IMR-90 (cell line): Measurements from ENCODE around the gene WDR37. TPM values are rescaled to one million over a fixed set of nuclear protein-coding genes. Genes with fewer than 3 reads are reported as not detected.

Experiments
- ATAC-seq: fragments of 200-7000 bp; cut with Tn5 transposase; 2 replicates; pipeline ENCODE4 v1.9.1; 2020; ENCODE audit warnings: low read depth, mild to moderate bottlenecking, moderate library complexity
- BruUV-seq: library from RNA; stranded (reverse); fragments of 400-500 nt; replicated peaks from 2 replicates; lab custom pipeline; 2021; lab: Mats Ljungman, UMichigan
- CTCF ChIA-PET: fragments of 300-600 bp; formaldehyde crosslinking; extraction: SDS; loops from one replicate; lab custom pipeline; 2021; ENCODE audit warnings: antibody characterized with exemption; lab: Yijun Ruan, JAX
- POLR2A ChIA-PET: fragments of 300-600 bp; sonication (Branson Sonifier 250); formaldehyde crosslinking; loops from one replicate; lab custom pipeline; 2022; ENCODE audit warnings: antibody characterized with exemption; ENCODE audit not compliant: unreplicated experiment; lab: Charles Lee
- DNase-seq: peaks from one replicate; pipeline ENCODE4 v3.0.0; 2013
- H2AFZ ChIP-seq: replicated peaks from 2 replicates; pipeline ENCODE3; 2013; ENCODE audit warnings: low read length, mild to moderate bottlenecking; ENCODE audit not compliant: poor library complexity
- H2AK5ac ChIP-seq: 2 replicates; pipeline ENCODE4 v1.6.1; 2013; ENCODE audit warnings: low read depth, low read length, inconsistent platforms
- H2AK9ac ChIP-seq: replicated peaks from 2 replicates; pipeline ENCODE3; 2013; ENCODE audit warnings: mild to moderate bottlenecking, low read depth, low read length, moderate library complexity; ENCODE audit not compliant: poor library complexity
- H2BK120ac ChIP-seq: 2 replicates; pipeline ENCODE4 v1.6.1; 2013; ENCODE audit warnings: low read depth, low read length, inconsistent platforms
- H2BK15ac ChIP-seq: 3 replicates; pipeline ENCODE4 v1.6.1; 2013; ENCODE audit warnings: low read depth, low read length, inconsistent platforms
- H2BK20ac ChIP-seq: 2 replicates; pipeline ENCODE4 v1.6.1; 2013; ENCODE audit warnings: low read depth, mild to moderate bottlenecking, inconsistent platforms, low read length, moderate library complexity
- H2BK5ac ChIP-seq: 2 replicates; pipeline ENCODE4 v1.6.1; 2013; ENCODE audit warnings: mild to moderate bottlenecking, low read depth, low read length, inconsistent platforms; ENCODE audit not compliant: poor library complexity, severe bottlenecking
- H3K14ac ChIP-seq: replicated peaks from 2 replicates; pipeline ENCODE4 v1.6.1; 2013; ENCODE audit warnings: low read depth, low read length, inconsistent platforms
- H3K18ac ChIP-seq: 2 replicates; pipeline ENCODE4 v1.6.1; 2013; ENCODE audit warnings: low read depth, low read length, control low read depth
- H3K23ac ChIP-seq: 2 replicates; pipeline ENCODE4 v1.6.1; 2013; ENCODE audit warnings: low read depth, low read length, inconsistent platforms
- H3K27ac ChIP-seq: 2 replicates; pipeline ENCODE4 v1.5.1; 2013; ENCODE audit warnings: mild to moderate bottlenecking, control low read depth, low read length; ENCODE audit not compliant: insufficient read depth
- H3K27me3 ChIP-seq: 2 replicates; pipeline ENCODE4 v1.6.1; 2013; ENCODE audit warnings: low read length; ENCODE audit not compliant: control insufficient read depth, insufficient read depth
- H3K36me3 ChIP-seq: 2 replicates; pipeline ENCODE4 v1.6.1; 2013; ENCODE audit warnings: low read length, mixed read lengths; ENCODE audit not compliant: control insufficient read depth, insufficient read depth
- H3K4ac ChIP-seq: 2 replicates; pipeline ENCODE4 v1.6.1; 2013; ENCODE audit warnings: low read depth, low read length, inconsistent platforms
- H3K4me1 ChIP-seq: 2 replicates; pipeline ENCODE4 v1.6.1; 2013; ENCODE audit warnings: low read length, mixed read lengths; ENCODE audit not compliant: control insufficient read depth, insufficient read depth
- H3K4me2 ChIP-seq: 2 replicates; pipeline ENCODE4 v1.6.1; 2013; ENCODE audit warnings: low read depth, mild to moderate bottlenecking, control low read depth, low read length, moderate library complexity
- H3K4me3 ChIP-seq: 2 replicates; pipeline ENCODE4 v1.5.1; 2013; ENCODE audit warnings: low read depth, mild to moderate bottlenecking, control low read depth, low read length, moderate library complexity; ENCODE audit not compliant: insufficient read depth
- H3K56ac ChIP-seq: 2 replicates; pipeline ENCODE4 v1.6.1; 2013; ENCODE audit warnings: low read length, inconsistent platforms; ENCODE audit not compliant: insufficient read depth; ENCODE audit errors: extremely low read depth
- H3K79me1 ChIP-seq, 2 experiments: 2 replicates each; pipeline ENCODE4 v1.6.1; 2013; ENCODE audit warnings: low read length in 2 of 2, inconsistent platforms in 1 of 2, low read depth in 1 of 2
- H3K9ac ChIP-seq: 2 replicates; pipeline ENCODE4 v1.6.1; 2013; ENCODE audit warnings: low read depth, low read length, control low read depth
- H3K9me1 ChIP-seq: 2 replicates; pipeline ENCODE4 v1.6.1; 2013; ENCODE audit warnings: low read length, inconsistent platforms; ENCODE audit not compliant: insufficient read depth
- H3K9me3 ChIP-seq: 2 replicates; pipeline ENCODE4 v1.6.1; 2013; ENCODE audit warnings: low read length; ENCODE audit not compliant: control insufficient read depth, insufficient read depth
- H4K20me1 ChIP-seq: 2 replicates; pipeline ENCODE4 v1.6.1; 2013; ENCODE audit warnings: low read length, inconsistent platforms; ENCODE audit not compliant: insufficient read depth
- H4K5ac ChIP-seq: 2 replicates; pipeline ENCODE4 v1.6.1; 2013; ENCODE audit warnings: mild to moderate bottlenecking, low read depth, low read length, control low read depth
- H4K8ac ChIP-seq, 2 experiments: 2 replicates each; pipeline ENCODE4 v1.6.1; 2013; ENCODE audit warnings: low read depth in 2 of 2, low read length in 2 of 2, control low read depth in 1 of 2, inconsistent platforms in 1 of 2
- H4K91ac ChIP-seq: 2 replicates; pipeline ENCODE4 v1.6.1; 2013; ENCODE audit warnings: low read depth, low read length, inconsistent platforms; ENCODE audit not compliant: insufficient read depth
- BHLHE40 ChIP-seq: fragments of 150-350 bp; IDR thresholded peaks from 2 replicates; pipeline ENCODE4 v1.6.1; 2016; ENCODE audit warnings: mild to moderate bottlenecking, low read depth, low read length
- CEBPB ChIP-seq: IDR thresholded peaks from 2 replicates; pipeline ENCODE4 v1.6.1; 2012; ENCODE audit warnings: low read depth, low read length, improper control_type of control experiment
- CHD1 ChIP-seq: IDR thresholded peaks from 2 replicates; pipeline ENCODE4 v1.6.1; 2012; ENCODE audit warnings: low read depth, low read length, improper control_type of control experiment
- CTCF ChIP-seq: conservative IDR thresholded peaks from 2 replicates; pipeline ENCODE4 v1.5.1; 2012; ENCODE audit warnings: mild to moderate bottlenecking, low read depth, low read length, improper control_type of control experiment
- ELK1 ChIP-seq: fragments of 150-350 bp; IDR thresholded peaks from 2 replicates; pipeline ENCODE4 v1.6.1; 2016; ENCODE audit warnings: low read depth, mild to moderate bottlenecking, low read length, moderate library complexity, borderline replicate concordance
- FOS ChIP-seq: fragments of 150-350 bp; IDR thresholded peaks from 2 replicates; pipeline ENCODE4 v1.6.1; 2016; ENCODE audit warnings: low read depth, low read length
- MAFK ChIP-seq: IDR thresholded peaks from 2 replicates; pipeline ENCODE4 v1.6.1; 2012; ENCODE audit warnings: low read depth, low read length, improper control_type of control experiment
- MAZ ChIP-seq: IDR thresholded peaks from 2 replicates; pipeline ENCODE4 v1.6.1; 2012; ENCODE audit warnings: low read depth, mild to moderate bottlenecking, low read length, improper control_type of control experiment, moderate library complexity, borderline replicate concordance
- MXI1 ChIP-seq: IDR thresholded peaks from 2 replicates; pipeline ENCODE4 v1.6.1; 2012; ENCODE audit warnings: low read depth, mild to moderate bottlenecking, low read length, moderate library complexity, borderline replicate concordance
- NFE2L2 ChIP-seq: fragments of 150-350 bp; IDR thresholded peaks from 2 replicates; pipeline ENCODE4 v1.6.1; 2016; ENCODE audit warnings: low read depth, mild to moderate bottlenecking, low read length
- POLR2A ChIP-seq: IDR thresholded peaks from 2 replicates; pipeline ENCODE4 v1.6.1; 2012; ENCODE audit warnings: mild to moderate bottlenecking, low read depth, low read length
- RAD21 ChIP-seq: IDR thresholded peaks from 2 replicates; pipeline ENCODE4 v1.6.1; 2012; ENCODE audit warnings: low read length, improper control_type of control experiment
- RCOR1 ChIP-seq: IDR thresholded peaks from 2 replicates; pipeline ENCODE4 v1.6.1; 2012; ENCODE audit warnings: mild to moderate bottlenecking, low read length, improper control_type of control experiment; ENCODE audit not compliant: insufficient replicate concordance
- RFX5 ChIP-seq: IDR thresholded peaks from 2 replicates; pipeline ENCODE4 v1.8.0; 2012; ENCODE audit warnings: low read depth, mild to moderate bottlenecking, low read length, moderate library complexity
- SMC3 ChIP-seq: fragments of 150-350 bp; IDR thresholded peaks from 2 replicates; pipeline ENCODE4 v1.6.1; 2016; ENCODE audit warnings: low read depth, mild to moderate bottlenecking, antibody characterized with exemption, low read length, moderate library complexity
- USF2 ChIP-seq: fragments of 150-350 bp; IDR thresholded peaks from 2 replicates; pipeline ENCODE4 v1.6.1; 2017; ENCODE audit warnings: mild to moderate bottlenecking, antibody characterized with exemption, low read length, low read depth
- WGBS, 2 experiments: methylation state at CpG; one replicate each; pipeline versions ENCODE4 v1.1.5 to v1.1.7; 2013; ENCODE audit warnings: missing lambda C conversion rate in 2 of 2; ENCODE audit not compliant: insufficient read length in 1 of 2; ENCODE audit errors: extremely low coverage in 2 of 2; 5-methylcytosine and 5-hydroxymethylcytosine counted together
- dilution Hi-C: fragments of 300-500 bp; cut with HindIII; formaldehyde crosslinking; loops from one replicate; pipeline ENCODE4 v1.14.3; 2018; ENCODE audit warnings: low sequenced_read_pairs; ENCODE audit not compliant: unreplicated experiment
- in situ Hi-C: fragments of 300-500 bp; cut with MboI; formaldehyde crosslinking; loops from 3 replicates; pipeline ENCODE4 v1.14.3; 2019; ENCODE audit warnings: low sequenced_read_pairs, inconsistent platforms, mixed read lengths
- intact Hi-C: fragments of 100-400 bp; cut with micrococcal nuclease; formaldehyde crosslinking; loops from 2 replicates; pipeline ENCODE4 v1.10.0; 2022
- polyA plus RNA-seq, 3 experiments: library from polyadenylated mRNA; depleted of rRNA; stranded (reverse); fragments of >200 nt; gene quantifications; 2 replicates each; pipeline ENCODE4 v1.2.3, GENCODE V29; 2012; ENCODE audit warnings: low replicate concordance in 1 of 3
- total RNA-seq: library from RNA; depleted of rRNA; stranded (reverse); fragments of >200 nt; gene quantifications from 2 replicates; pipeline ENCODE4 v1.2.3, GENCODE V29; 2012

WDR37 gene
- total and polyA plus RNA-seq, 2 of the 4 experiments (the other 2 are of a cell fraction): 12.7 to 14.5 TPM

- Histone ChIP-seq H3K4ac (no peak overlapping the region), H3K23ac (no peak overlapping the region), H2AK9ac (no peak overlapping the region), H3K56ac (no peak overlapping the region), H3K4me1 (no peaks in the 10 kb centered on the region), H3K9me1 (no peaks in the 10 kb centered on the region), H2BK15ac (no peak overlapping the region), H4K8ac (no peak overlapping the region), H2BK120ac (no peak overlapping the region), H2AFZ (no peak overlapping the region), H3K4me2 (no peak overlapping the region), H4K91ac (no peak overlapping the region), H2BK20ac (no peak overlapping the region), H3K27me3 (no peaks in the 10 kb centered on the region), H3K4me3 (no peak overlapping the region), H2AK5ac (no peak overlapping the region), H3K27ac (no peak overlapping the region), H3K9me3 (no peaks in the 10 kb centered on the region), H3K36me3 (no peaks in the 10 kb centered on the region), H3K9ac (no peak overlapping the region), H3K18ac (no peak overlapping the region), H4K20me1 (no peaks in the 10 kb centered on the region), H3K79me1 (no peaks in the 10 kb centered on the region), H3K14ac (no peak overlapping the region), H2BK5ac (no peak overlapping the region), H4K5ac (no peak overlapping the region)
- dilution Hi-C loops: no loop called here
- no peak for DNase-seq
- TF ChIP-seq NFE2L2: no peak
- no peak for TF ChIP-seq USF2
- no peak for TF ChIP-seq ELK1
- no peak for TF ChIP-seq FOS
- no peak for TF ChIP-seq CTCF
- TF ChIP-seq BHLHE40: no peak
- no peak for TF ChIP-seq MAFK
- no peak for TF ChIP-seq RCOR1
- TF ChIP-seq SMC3: no peak
- no peak for TF ChIP-seq CEBPB
- TF ChIP-seq POLR2A: no peak
- TF ChIP-seq MAZ: no peak
- TF ChIP-seq MXI1: no peak
- no peak for TF ChIP-seq CHD1
- TF ChIP-seq RAD21: no peak
- no peak for TF ChIP-seq RFX5
- ChIA-PET POLR2A (no interaction called here), CTCF (no interaction called here)
- intact Hi-C loops: no loop called here
- no TSS peak for BruUV-seq
- in situ Hi-C loops: no loop called here
- ATAC-seq: no peak
- no CpG with 5 or more reads among the region's 5 CpGs for WGBS, 2 experiments
Observed at GRCh38 chr10:1163831-1164230, 107.6 kb downstream of the WDR37 start.
